Measurements from ENCODE around the gene ABCA10.

Gene ABCA10

DNA sequence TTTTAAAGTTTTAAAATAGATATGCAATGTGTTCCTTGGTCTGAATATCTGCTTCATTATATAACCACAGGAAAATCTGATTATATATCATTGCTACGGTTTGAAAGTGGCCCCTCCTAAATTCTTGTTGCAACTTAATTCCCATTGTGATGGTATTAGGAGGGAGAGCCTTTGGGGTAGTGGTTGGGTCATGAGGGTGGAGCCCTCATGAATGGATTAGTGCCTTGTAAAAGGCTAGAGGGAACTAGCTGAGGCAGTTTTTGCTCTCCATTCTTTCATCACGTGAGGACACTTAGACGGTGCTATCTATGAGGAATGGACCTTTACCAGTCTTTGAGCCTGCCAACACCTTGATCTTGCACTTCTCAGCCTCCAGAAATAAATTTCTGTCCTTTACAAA, 94.5 kb downstream of the ABCA10 start:
- TF ChIP-seq, protein P1, sequence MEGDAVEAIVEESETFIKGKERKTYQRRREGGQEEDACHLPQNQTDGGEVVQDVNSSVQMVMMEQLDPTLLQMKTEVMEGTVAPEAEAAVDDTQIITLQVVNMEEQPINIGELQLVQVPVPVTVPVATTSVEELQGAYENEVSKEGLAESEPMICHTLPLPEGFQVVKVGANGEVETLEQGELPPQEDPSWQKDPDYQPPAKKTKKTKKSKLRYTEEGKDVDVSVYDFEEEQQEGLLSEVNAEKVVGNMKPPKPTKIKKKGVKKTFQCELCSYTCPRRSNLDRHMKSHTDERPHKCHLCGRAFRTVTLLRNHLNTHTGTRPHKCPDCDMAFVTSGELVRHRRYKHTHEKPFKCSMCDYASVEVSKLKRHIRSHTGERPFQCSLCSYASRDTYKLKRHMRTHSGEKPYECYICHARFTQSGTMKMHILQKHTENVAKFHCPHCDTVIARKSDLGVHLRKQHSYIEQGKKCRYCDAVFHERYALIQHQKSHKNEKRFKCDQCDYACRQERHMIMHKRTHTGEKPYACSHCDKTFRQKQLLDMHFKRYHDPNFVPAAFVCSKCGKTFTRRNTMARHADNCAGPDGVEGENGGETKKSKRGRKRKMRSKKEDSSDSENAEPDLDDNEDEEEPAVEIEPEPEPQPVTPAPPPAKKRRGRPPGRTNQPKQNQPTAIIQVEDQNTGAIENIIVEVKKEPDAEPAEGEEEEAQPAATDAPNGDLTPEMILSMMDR (IDR thresholded peaks at IDR 0.05; ENCODE audit: low read depth, low read length, missing control alignments), result no peak
- no peak for DNase-seq (ENCODE audit: low read depth)
- no peak overlapping the region for H3K4me3 ChIP-seq (ENCODE audit: low read depth, low read length)

DNA sequence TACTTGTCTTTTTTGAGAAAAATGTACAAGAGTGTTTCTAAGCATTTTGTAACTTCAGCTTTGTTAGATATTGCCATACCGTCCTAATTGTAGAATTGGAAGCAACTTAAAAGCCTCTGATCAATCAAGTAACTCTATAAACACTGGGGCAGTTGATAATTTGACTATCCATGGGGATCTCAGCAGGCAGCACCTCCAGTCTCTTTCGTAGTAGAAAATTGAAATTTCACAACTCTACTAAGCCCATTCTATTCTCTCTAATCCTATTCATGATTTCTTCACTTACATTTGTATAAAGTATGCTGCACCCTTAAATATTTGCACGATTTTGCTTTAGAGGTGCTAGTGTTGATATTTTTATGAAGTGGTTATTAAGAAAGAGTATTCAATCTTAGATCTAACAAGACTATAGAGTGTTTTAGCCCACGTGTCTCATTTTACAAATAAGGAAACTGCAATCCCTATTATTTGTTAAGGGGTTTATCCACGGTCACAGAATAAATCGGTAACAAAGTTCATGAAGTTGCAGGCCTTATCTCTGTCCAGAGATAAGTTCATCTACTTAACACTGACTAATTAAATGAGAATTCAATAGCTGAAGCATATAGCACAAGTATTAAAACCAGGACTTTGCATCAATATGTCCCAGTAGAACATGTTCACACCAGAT, 97.9 kb downstream of the ABCA10 start:
- H3K4me3 ChIP-seq (ENCODE audit: low read depth, low read length), result no peak overlapping the region
- no peak for DNase-seq (ENCODE audit: low read depth)
- TF ChIP-seq, protein P1 (IDR thresholded peaks at IDR 0.05; ENCODE audit: low read depth, low read length, missing control alignments), result no peak

DNA sequence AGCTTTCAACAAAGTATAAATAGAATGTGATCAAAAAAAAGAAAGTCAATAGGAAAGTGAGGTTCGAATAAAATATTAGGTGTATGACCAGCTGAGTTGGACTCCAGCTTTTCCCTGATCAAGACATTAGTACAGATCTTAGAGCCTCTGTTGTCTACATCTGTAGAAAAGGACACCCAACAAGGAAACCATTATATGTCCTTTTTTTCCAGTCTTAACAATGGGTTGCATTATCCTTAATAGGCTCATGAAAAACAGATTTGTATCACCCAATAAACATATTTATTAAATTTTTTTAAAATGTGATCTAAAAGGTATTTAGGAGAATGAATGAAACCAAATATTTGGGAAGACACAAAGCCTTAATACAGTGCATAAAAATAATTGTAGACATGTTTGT, 105.0 kb downstream of the ABCA10 start:
- no peak overlapping the region for H3K4me3 ChIP-seq (ENCODE audit: low read depth, low read length)
- TF ChIP-seq, protein P1 (IDR thresholded peaks at IDR 0.05; ENCODE audit: low read depth, low read length, missing control alignments), result no peak

DNA sequence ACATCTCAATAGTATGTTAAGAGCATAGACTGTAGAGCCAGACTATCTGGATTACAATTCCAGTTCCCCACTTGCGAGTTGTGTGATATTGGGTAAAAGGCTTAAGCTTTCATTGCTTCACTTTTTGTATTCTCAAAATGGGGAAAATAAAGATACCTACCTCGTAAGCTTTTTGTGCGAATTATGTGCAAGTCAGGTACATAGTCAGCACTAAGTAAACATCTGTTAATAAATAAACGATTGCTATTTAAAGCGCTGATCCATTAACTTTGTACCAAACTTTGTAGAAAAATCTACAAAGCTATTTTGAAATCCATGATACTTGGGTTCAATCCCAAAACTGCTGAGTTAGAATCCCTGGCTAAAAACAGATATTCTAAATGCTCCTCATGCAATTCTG, 106.6 kb downstream of the ABCA10 start:
- TF ChIP-seq, protein P1 (IDR thresholded peaks at IDR 0.05; ENCODE audit: low read depth, low read length, missing control alignments), result no peak

More for the DNA sequence above, 105.0 kb downstream of the ABCA10 start:
- no peak for DNase-seq (ENCODE audit: low read depth)

DNA sequence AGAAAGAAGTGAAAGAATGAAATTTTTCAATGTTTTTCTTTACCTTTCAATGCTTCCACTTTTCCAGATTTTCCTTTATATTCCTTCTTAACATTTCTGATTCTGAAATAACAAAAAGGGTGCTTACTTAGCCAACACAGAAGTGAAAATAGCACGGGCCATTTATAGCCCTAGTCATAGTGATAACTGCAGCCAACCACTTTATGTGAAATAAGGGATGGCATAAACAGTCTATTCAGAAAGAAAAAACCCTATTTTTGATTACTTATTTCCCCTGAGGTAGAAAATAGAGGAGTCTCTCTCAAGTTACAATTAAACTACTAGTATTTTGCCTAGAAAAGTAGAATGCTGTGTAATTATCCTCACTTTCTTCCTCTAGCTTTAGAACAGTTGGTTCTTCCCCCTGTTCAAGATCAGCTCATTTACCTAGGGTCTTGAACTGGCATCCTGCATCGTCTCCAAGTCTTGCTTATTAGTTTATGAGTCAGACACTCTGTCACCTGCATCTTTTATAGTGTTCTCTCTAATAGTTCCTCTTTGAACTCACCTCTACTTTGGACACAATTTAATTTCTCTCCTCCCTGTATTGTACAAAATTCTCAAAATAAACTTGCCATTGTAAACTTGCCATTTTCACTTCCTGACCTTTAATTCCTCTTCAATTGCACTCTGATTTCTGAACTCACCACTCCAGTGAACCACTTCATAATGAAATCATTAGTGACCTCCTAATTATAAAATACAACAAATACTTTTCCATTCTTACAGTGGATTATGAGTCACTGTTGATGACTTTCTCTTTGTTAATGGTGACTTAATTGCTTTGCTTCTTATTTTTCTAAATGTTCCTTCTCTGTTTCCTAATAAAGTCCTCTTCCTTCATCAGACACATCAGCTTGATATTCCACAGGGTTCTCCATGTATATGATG, 110.5 kb downstream of the ABCA10 start:
- DNase-seq (ENCODE audit: low read depth), result peak; percentile 48
- TF ChIP-seq, protein P1 (IDR thresholded peaks at IDR 0.05; ENCODE audit: low read depth, low read length, missing control alignments), result no peak
- H3K4me3 ChIP-seq (ENCODE audit: low read depth, low read length), result peak overlapping the region; percentile 21; the same call in 1 of the 2 replicates

More for the DNA sequence above, 106.6 kb downstream of the ABCA10 start:
- no peak overlapping the region for H3K4me3 ChIP-seq (ENCODE audit: low read depth, low read length)
- no peak for DNase-seq (ENCODE audit: low read depth)

DNA sequence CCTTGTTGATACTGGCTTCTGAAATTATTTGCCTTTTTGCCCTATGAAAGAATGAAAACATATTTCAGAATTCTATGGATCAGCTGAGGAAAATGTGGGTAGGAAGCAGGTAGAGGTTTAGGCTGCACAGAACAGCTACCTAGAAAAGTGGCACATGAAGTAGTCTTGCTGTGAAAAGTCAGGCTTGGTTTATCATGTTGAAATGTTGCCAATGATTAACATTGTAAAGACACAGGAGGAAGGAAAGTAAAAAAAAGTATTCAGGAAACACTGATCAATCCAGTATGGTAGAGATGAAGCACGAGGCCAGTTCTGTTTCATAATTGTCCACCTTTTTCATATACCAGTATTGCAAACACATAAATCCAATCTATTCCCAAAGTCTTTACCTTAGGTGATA, 116.8 kb downstream of the ABCA10 start:
- no peak for DNase-seq (ENCODE audit: low read depth)
- H3K4me3 ChIP-seq (ENCODE audit: low read depth, low read length), result no peak overlapping the region
- TF ChIP-seq, protein P1 (IDR thresholded peaks at IDR 0.05; ENCODE audit: low read depth, low read length, missing control alignments), result no peak

Measured in GM12864 (cell line).